GM11168 (cell line): ENCODE measurements around the gene DERA.
"Not testable (repeated sequence)": the region's sequence is repeated elsewhere in the genome, so short reads cannot be mapped to it uniquely, and the experiment has no call there.

Source experiments
- in situ Hi-C: fragments of 300-500 bp; cut with MboI; formaldehyde crosslinking; loops from one replicate; pipeline ENCODE4 v1.12.0; 2022; ENCODE audit warnings: low sequenced_read_pairs; ENCODE audit not compliant: unreplicated experiment

Gene DERA

GRCh38 chr12:15910864-15911721, at the start of gene DERA:
Gene DERA (plus strand): TSS chr12:15911332. CDS start chr12:15911384, 52 bp downstream.
- in situ Hi-C loops: no loop called here

DNA sequence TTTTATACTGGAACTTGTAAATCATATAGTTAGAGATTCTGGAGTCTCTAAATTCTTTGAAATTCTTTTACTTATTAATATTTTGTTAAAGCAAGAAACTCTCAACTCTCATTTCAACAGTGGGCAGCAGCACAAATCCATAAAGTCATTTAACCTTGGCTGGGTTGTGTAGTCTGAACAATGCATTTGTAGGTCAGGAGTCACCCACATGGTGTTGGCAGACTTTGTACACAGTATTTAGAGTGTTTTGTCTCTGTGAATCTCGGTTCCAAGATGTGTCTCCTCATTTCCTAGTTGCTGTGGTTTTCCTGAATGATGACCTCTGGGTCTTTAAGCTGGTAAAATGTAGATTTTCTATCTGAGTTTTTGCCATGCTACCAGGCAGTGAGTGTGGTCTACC, 49.7 kb upstream of the DERA start:
- in situ Hi-C loops: no loop called here

GRCh38 chr12:15862840-15863239, 48.3 kb upstream of the DERA start:
- in situ Hi-C loops: no loop called here

- in situ Hi-C loops: no loop called here
Measured at GRCh38 chr12:15863372-15863771, 47.8 kb upstream of the DERA start.

DNA sequence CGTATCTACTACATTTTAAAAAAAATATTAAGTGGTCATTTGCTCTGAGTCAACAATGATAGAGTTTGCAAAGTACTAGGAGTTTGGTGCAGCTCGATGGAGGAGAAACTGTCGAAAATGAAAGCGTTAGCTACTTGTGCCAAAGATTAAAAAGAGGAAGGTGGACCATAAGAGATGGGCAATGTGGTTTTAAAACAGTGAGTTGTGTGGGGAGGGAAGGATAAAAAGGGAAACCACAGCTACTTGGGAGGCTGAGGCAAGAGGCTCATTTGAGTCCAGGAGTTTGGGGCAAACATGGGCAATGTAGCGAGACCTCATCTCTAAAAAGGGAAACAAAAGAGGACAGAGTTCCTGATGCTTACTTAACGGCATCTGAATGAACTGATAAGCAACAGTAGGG, 47.1 kb upstream of the DERA start:
- in situ Hi-C loops: no loop called here

DNA sequence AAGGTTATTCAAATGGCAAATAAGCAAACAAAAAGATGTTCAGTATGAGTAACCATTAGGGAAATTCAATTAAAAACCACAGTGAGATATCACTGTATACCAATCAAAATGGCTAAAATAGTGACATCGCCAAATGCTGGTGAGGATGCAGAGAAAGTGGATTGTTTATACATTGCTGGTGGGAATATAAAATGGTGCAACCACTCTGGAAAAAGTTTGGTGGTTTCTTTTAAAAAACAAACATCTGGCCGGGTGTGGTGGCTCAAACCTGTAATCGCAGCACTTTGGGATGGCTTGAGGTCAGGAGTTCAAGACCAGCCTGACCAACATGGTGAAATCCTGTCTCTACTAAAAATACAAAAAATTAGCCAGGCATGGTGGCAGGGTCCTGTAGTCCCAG, 42.9 kb upstream of the DERA start:
- in situ Hi-C loops: no loop called here

GRCh38 chr12:15873556-15873955, 37.6 kb upstream of the DERA start:
- in situ Hi-C loops: no loop called here

DNA sequence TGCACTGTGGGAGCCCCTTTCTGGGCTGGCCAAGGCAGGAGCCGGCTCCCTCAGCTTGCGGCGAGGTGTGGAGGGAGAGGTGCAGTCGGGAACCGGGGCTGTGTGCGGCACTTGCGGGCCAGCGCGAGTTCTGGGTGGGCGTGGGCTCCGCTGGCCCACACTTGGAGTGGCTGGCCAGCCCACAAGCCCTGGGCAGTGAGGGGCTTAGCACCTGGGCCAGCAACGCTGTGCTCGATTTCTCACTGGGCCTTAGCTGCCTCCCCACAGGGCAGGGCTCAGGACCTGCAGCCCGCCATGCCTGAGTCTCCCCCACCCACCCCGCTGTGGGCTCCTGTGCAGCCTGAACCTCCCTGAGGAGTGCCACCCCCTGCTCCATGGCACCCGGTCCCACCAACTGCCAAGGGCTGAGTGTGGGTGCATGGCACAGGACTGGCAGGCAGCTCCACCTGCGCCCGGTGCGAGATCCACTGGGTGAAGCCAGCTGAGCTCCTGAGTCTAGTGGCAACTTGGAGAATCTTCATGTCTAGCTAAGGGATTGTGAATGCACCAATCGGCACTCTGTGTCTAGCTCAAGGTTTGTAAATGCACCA, 36.5 kb upstream of the DERA start:
- in situ Hi-C loops: not testable (repeated sequence)

GRCh38 chr12:15875863-15876262, 35.3 kb upstream of the DERA start:
- in situ Hi-C loops: no loop called here

DNA sequence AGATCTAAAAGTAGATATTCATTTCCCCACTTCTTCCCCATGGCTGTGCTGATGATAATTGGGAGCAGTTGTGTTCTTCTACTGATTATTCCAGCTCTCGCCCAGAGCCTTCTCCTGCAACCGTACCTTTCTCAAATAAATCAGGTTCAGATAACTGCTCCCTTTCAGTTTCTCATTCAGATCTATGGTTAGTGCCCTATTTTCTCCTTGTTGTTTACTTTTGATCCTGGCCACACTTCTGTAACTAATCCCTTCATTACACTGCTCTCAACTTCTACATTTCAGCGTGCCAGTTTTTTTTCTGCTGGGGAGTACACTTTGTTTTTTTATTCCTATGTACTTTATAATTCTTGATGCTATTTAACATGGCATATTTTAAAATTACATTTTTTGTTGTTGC, 31.7 kb upstream of the DERA start:
- in situ Hi-C loops: no loop called here

- in situ Hi-C loops: no loop called here
Measured at GRCh38 chr12:15880721-15881120, 30.4 kb upstream of the DERA start.

DNA sequence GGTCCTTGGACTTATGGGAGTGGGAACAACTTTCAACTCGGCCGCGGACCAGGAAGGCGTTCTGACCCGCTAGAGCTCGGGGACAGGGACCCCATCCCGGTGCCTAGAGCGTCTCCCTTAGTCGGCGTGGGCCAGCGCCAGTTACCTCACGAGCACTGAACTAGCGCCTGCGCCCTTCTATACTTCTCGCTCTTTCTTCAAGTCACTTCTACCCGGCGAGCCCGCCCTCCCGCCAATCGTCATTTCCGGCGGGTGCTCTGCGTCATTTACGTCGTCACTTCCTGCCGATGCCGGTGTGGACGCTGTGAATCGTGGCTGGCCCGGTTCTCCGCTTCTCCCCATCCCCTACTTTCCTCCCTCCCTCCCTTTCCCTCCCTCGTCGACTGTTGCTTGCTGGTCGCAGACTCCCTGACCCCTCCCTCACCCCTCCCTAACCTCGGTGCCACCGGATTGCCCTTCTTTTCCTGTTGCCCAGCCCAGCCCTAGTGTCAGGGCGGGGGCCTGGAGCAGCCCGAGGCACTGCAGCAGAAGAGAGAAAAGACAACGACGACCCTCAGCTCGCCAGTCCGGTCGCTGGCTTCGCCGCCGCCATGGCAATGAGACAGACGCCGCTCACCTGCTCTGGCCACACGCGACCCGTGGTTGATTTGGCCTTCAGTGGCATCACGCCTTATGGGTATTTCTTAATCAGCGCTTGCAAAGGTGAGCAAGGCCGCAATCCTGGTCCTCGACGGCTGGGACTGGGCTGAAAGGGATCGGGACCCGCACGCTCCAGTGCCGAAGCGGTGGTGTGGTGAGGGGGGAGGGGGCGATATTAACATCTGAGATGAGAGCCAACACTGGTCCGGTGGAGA, 28.8 kb upstream of the DERA start, which contains the start of gene STRAP:
STRAP (plus strand) TSS at position 270 of the 854 bp plus-strand sequence; CDS start at position 591, 321 bp downstream.
- in situ Hi-C loops: no loop called here

DNA sequence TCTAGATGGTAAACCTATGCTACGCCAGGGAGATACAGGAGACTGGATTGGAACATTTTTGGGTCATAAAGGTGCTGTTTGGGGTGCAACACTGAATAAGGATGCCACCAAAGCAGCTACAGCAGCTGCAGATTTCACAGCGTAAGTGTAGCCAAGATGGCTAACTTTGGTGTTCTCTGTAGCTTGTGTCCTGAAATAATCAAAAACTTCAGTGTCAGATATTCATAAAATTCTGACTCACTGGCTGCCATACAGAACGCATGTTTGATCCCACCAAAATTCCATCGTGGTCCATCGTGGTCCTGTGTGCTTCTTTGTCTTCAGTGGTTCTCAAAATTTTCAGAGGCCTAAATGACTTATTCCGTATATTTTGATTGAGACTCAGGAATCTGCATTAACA, 27.6 kb upstream of the DERA start:
- in situ Hi-C loops: no loop called here

DNA sequence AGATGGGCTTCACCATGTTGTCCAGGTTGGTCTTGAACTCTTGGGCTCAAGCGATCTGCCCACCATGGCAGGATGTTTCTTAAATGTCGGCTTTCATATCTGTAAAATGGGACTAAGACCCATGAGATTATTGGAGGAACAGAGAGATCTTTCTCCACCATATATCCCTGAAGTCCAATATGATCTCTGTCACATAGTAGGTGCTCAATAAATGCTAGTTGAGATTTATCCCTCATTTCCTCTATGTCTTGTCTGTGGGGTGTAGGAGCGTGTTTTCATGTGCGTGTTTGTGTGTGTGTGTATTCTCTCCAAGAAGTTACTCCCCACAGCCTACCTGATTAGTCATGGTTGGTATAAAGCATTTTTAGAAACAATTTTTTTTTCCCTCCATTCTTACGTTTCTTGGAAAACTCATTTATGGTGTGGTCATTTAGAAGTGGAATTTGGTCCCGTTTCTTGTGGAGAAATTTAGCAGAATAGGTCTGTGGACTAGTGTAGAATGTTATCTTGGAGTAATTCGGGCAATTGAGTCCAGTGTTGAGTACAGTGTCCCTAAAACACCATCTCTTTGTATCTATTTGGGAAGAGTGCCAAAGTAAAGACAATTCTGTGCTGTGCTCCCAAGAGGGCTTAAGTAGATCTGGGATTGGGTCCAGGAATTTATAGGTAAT, 24.6 kb upstream of the DERA start:
- in situ Hi-C loops: no loop called here

GRCh38 chr12:15887043-15887817, 23.9 kb upstream of the DERA start:
- in situ Hi-C loops: no loop called here

GRCh38 chr12:15892645-15893259, 18.4 kb upstream of the DERA start:
- in situ Hi-C loops: no loop called here

DNA sequence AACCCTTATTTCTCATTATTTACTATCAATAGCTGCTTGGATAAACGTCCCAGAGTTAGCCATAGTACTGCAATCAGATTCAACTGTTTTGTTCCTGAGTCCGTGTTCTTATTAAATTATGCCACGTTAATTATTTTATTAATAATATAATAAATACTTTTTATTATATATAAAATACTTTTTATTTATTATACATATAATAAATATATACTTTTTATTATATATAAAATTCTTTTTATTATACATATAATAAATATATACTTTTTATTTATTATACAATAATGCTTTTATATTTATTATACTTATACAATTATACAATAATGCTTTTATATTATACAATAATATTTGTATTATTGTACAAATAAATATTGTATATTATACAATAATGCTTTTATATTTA, 17.9 kb upstream of the DERA start:
- in situ Hi-C loops: no loop called here

GRCh38 chr12:15896867-15897266, 14.3 kb upstream of the DERA start:
- in situ Hi-C loops: no loop called here

- in situ Hi-C loops: no loop called here
Measured at GRCh38 chr12:15897433-15897832, 13.7 kb upstream of the DERA start.
